NCI-H2227 treated with DMSO at 0.1 percent for 48 hours (cell line): Measurements from ENCODE around the gene DOCK3.
"Not testable (repeated sequence)": the region's sequence is repeated elsewhere in the genome, so short reads cannot be mapped to it uniquely, and the experiment has no call there.

Experiments
- DNase-seq: peaks from one replicate; lab custom pipeline; 2025; lab: John Stamatoyannopoulos, UW

DOCK3 gene

GRCh38 chr3:50804376-50804775 lies 129.6 kb downstream of the DOCK3 start:
- DNase-seq = not testable (repeated sequence)

GRCh38 chr3:50805321-50805720 lies 130.6 kb downstream of the DOCK3 start:
- no peak for DNase-seq

- no peak for DNase-seq
Observed at GRCh38 chr3:50806031-50806430, 131.3 kb downstream of the DOCK3 start.

- no peak for DNase-seq
Observed at GRCh38 chr3:50806806-50807205, 132.1 kb downstream of the DOCK3 start.

- no peak for DNase-seq
Observed at GRCh38 chr3:50807266-50807665, 132.5 kb downstream of the DOCK3 start.

- DNase-seq = no peak
Observed at GRCh38 chr3:50811893-50812292, 137.2 kb downstream of the DOCK3 start.

- no peak for DNase-seq
Observed at GRCh38 chr3:50815844-50816243, 141.1 kb downstream of the DOCK3 start.

GRCh38 chr3:50816894-50817293 lies 142.2 kb downstream of the DOCK3 start:
- DNase-seq = no peak

GRCh38 chr3:50817756-50818529 lies 143.2 kb downstream of the DOCK3 start:
- DNase-seq = no peak

GRCh38 chr3:50819882-50820281 lies 145.2 kb downstream of the DOCK3 start:
- no peak for DNase-seq

GRCh38 chr3:50825841-50826240 lies 151.1 kb downstream of the DOCK3 start:
- no peak for DNase-seq

- no peak for DNase-seq
Observed at GRCh38 chr3:50830451-50830850, 155.7 kb downstream of the DOCK3 start.

GRCh38 chr3:50831009-50831408 lies 156.3 kb downstream of the DOCK3 start:
- DNase-seq = not testable (repeated sequence)

- no peak for DNase-seq
Observed at GRCh38 chr3:50840983-50841489, 166.3 kb downstream of the DOCK3 start.

- no peak for DNase-seq
Observed at GRCh38 chr3:50848308-50848707, 173.6 kb downstream of the DOCK3 start.

GRCh38 chr3:50850639-50851511 lies 176.1 kb downstream of the DOCK3 start:
- no peak for DNase-seq

GRCh38 chr3:50853936-50854335 lies 179.2 kb downstream of the DOCK3 start:
- no peak for DNase-seq

- DNase-seq = no peak
Observed at GRCh38 chr3:50862221-50862620, 187.5 kb downstream of the DOCK3 start.

- no peak for DNase-seq
Observed at GRCh38 chr3:50873376-50874157, 198.8 kb downstream of the DOCK3 start.

GRCh38 chr3:50874876-50875275 lies 200.1 kb downstream of the DOCK3 start:
- DNase-seq = not testable (repeated sequence)

- no peak for DNase-seq
Observed at GRCh38 chr3:50876947-50877346, 202.2 kb downstream of the DOCK3 start.

GRCh38 chr3:50882733-50883132 lies 208.0 kb downstream of the DOCK3 start:
- not testable (repeated sequence) for DNase-seq
